ENCODE results near the gene RARG.

DNA sequence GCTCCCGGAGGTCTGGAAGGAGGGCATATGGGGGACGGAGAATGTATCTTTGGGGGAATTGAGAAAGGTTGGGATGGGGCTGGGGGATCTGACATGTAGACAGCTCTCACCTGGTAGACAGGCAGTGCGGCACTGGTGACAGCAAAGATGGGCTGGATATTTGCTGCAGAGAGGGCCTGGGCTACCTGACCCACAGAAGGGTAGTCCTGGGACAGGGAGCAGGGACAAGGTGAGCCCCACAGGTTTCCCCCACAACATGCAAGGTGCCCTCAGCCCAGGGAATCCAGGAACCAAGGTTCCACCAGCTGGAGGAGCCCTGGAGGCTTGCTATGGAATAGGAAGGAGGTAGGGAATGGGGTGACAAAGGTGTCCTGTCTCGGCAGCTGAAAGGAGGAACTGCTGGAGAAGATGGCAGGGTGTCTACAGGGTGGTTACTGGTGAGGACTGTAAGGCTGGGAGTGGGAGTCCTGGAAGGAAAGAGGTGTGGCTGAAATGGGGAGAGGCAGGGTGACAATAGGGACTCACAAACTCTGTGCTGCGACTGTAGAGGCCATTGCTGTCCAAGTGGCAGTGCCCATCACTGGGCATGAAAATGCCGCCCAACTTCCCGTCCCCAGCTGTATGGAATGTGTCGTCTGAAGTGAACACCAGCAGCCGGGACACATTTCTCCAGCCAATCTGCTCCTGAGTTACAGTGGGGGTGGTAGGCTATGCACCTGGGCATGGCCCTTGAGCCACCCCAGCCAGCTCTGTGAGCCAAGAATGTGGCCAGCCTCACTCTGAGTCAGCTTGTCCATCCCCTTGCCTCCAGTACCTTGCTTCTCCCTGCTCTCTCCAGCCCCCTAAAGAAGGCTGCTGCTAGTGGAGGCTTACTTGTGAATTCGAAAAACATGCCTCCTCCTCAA, 36.2 kb downstream of the RARG start:
- TF ChIP-seq ZSCAN30 (tag by site-specific recombination; IDR thresholded peaks at IDR 0.05) (no peak), KLF16 (tag by site-specific recombination; IDR thresholded peaks at IDR 0.05) (no peak), ZNF530 (tag by site-specific recombination; IDR thresholded peaks at IDR 0.05; ENCODE audit: low read depth) (no peak), ZNF274 (IDR thresholded peaks at IDR 0.05; ENCODE audit: low read length) (no peak), ZNF274 (tag by site-specific recombination; IDR thresholded peaks at IDR 0.05; ENCODE audit: borderline replicate concordance) (no peak), SP2 (tag by site-specific recombination; IDR thresholded peaks at IDR 0.05) (no peak), HOXA7 (CRISPR knock-in tag; IDR thresholded peaks at IDR 0.05; ENCODE audit: borderline replicate concordance) (no peak), ZNF792 (tag by site-specific recombination; IDR thresholded peaks at IDR 0.05) (no peak), INSM2 (tag by site-specific recombination; IDR thresholded peaks at IDR 0.05) (no peak), ZNF776 (tag by site-specific recombination; IDR thresholded peaks at IDR 0.05; ENCODE audit: borderline replicate concordance) (no peak), YY1 (tag by site-specific recombination; IDR thresholded peaks at IDR 0.05) (no peak), ZNF121 (tag by site-specific recombination; IDR thresholded peaks at IDR 0.05) (no peak)
- TF ChIP-seq, protein P1, sequence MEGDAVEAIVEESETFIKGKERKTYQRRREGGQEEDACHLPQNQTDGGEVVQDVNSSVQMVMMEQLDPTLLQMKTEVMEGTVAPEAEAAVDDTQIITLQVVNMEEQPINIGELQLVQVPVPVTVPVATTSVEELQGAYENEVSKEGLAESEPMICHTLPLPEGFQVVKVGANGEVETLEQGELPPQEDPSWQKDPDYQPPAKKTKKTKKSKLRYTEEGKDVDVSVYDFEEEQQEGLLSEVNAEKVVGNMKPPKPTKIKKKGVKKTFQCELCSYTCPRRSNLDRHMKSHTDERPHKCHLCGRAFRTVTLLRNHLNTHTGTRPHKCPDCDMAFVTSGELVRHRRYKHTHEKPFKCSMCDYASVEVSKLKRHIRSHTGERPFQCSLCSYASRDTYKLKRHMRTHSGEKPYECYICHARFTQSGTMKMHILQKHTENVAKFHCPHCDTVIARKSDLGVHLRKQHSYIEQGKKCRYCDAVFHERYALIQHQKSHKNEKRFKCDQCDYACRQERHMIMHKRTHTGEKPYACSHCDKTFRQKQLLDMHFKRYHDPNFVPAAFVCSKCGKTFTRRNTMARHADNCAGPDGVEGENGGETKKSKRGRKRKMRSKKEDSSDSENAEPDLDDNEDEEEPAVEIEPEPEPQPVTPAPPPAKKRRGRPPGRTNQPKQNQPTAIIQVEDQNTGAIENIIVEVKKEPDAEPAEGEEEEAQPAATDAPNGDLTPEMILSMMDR (tag by site-specific recombination; IDR thresholded peaks at IDR 0.05), result no peak
- TF ChIP-seq, protein P2, sequence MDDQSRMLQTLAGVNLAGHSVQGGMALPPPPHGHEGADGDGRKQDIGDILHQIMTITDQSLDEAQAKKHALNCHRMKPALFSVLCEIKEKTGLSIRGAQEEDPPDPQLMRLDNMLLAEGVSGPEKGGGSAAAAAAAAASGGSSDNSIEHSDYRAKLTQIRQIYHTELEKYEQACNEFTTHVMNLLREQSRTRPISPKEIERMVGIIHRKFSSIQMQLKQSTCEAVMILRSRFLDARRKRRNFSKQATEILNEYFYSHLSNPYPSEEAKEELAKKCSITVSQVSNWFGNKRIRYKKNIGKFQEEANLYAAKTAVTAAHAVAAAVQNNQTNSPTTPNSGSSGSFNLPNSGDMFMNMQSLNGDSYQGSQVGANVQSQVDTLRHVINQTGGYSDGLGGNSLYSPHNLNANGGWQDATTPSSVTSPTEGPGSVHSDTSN (CRISPR knock-in tag; IDR thresholded peaks at IDR 0.05), result no peak
- TF ChIP-seq, protein P3, sequence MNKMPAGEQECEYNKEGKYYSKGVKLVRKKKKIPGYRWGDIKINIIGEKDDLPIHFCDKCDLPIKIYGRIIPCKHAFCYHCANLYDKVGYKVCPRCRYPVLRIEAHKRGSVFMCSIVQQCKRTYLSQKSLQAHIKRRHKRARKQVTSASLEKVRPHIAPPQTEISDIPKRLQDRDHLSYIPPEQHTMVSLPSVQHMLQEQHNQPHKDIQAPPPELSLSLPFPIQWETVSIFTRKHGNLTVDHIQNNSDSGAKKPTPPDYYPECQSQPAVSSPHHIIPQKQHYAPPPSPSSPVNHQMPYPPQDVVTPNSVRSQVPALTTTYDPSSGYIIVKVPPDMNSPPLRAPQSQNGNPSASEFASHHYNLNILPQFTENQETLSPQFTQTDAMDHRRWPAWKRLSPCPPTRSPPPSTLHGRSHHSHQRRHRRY (tag by site-specific recombination; IDR thresholded peaks at IDR 0.05), result no peak

All from HEK293 (cell line).